GM21529 (cell line): Measurements from ENCODE around the gene GTF2F2.

ENCODE experiments used
- ATAC-seq: cut with Tn5 transposase; IDR thresholded peaks from one replicate; pipeline ENCODE4 v1.9.1; 2021; ENCODE audit not compliant: unreplicated experiment

The GTF2F2 gene

GRCh38 chr13:45120967-45121831, 889 bp downstream of the GTF2F2 start:
- ATAC-seq = no peak

- ATAC-seq = no peak
Observed at GRCh38 chr13:45122941-45123340, 2.6 kb downstream of the GTF2F2 start.

GRCh38 chr13:45132369-45133064, 12.2 kb downstream of the GTF2F2 start:
- ATAC-seq = peak; percentile 92

- no peak for ATAC-seq
Observed at GRCh38 chr13:45133396-45134118, 13.2 kb downstream of the GTF2F2 start.

- no peak for ATAC-seq
Observed at GRCh38 chr13:45136741-45137504, 16.6 kb downstream of the GTF2F2 start.

GRCh38 chr13:45137526-45137925, 17.2 kb downstream of the GTF2F2 start:
- ATAC-seq = no peak

GRCh38 chr13:45138282-45138681, 18.0 kb downstream of the GTF2F2 start:
- no peak for ATAC-seq

- no peak for ATAC-seq
Observed at GRCh38 chr13:45141369-45141768, 21.1 kb downstream of the GTF2F2 start.

GRCh38 chr13:45142440-45143345, 22.4 kb downstream of the GTF2F2 start:
- ATAC-seq = no peak

GRCh38 chr13:45143346-45143751, 23.0 kb downstream of the GTF2F2 start:
- ATAC-seq = no peak

- ATAC-seq = no peak
Observed at GRCh38 chr13:45149964-45150363, 29.7 kb downstream of the GTF2F2 start.

GRCh38 chr13:45156565-45157361, 36.5 kb downstream of the GTF2F2 start:
- ATAC-seq = no peak

GRCh38 chr13:45162194-45162593, 41.9 kb downstream of the GTF2F2 start:
- no peak for ATAC-seq

GRCh38 chr13:45162821-45163220, 42.5 kb downstream of the GTF2F2 start:
- ATAC-seq = no peak

GRCh38 chr13:45166858-45167257, 46.5 kb downstream of the GTF2F2 start:
- ATAC-seq = no peak

- ATAC-seq = no peak
Observed at GRCh38 chr13:45167611-45168554, 47.6 kb downstream of the GTF2F2 start.

GRCh38 chr13:45168555-45168930, 48.2 kb downstream of the GTF2F2 start:
- ATAC-seq = no peak

GRCh38 chr13:45174478-45174877, 54.2 kb downstream of the GTF2F2 start:
- no peak for ATAC-seq
